ENCODE measurements around the gene SCAF1.

Gene SCAF1

GRCh38 chr19:49683814-49684250, 41.8 kb downstream of the SCAF1 start:
- POLR2A ChIA-PET = no interaction called here
- CTCF ChIA-PET = interaction anchor here (0.6 to 2.0 kb wide), 7 partner anchors 8 to 181 kb away, joined by 3 to 6 read pairs (median 4); no protein-coding TSS in a partner anchor

GRCh38 chr19:49684251-49684982, 42.4 kb downstream of the SCAF1 start:
- peak; percentile 52 for DNase-seq (ENCODE audit: extremely low spot score)
- ChIA-PET CTCF (interaction anchor here (0.6 to 2.0 kb wide), 7 partner anchors 9 to 182 kb away, joined by 3 to 6 read pairs (median 4); no protein-coding TSS in a partner anchor), POLR2A (no interaction called here)
- peak; percentile 51 for TF ChIP-seq CTCF (IDR thresholded peaks at IDR 0.05; ENCODE audit: control extremely low read depth, extremely low read depth, low read depth, missing control alignments)

More at GRCh38 chr19:49683814-49684250, 41.8 kb downstream of the SCAF1 start:
- DNase-seq (ENCODE audit: extremely low spot score) = no peak
- TF ChIP-seq CTCF (IDR thresholded peaks at IDR 0.05; ENCODE audit: control extremely low read depth, extremely low read depth, low read depth, missing control alignments) = no peak

- DNase-seq (ENCODE audit: extremely low spot score) = no peak
- TF ChIP-seq CTCF (IDR thresholded peaks at IDR 0.05; ENCODE audit: control extremely low read depth, extremely low read depth, low read depth, missing control alignments) = no peak
- ChIA-PET POLR2A (interaction anchor here (0.6 kb wide), 1 partner anchor 10 kb away, joined by 4 read pairs; no protein-coding TSS in a partner anchor), CTCF (interaction anchor here (1.0 to 2.0 kb wide), 7 partner anchors 9 to 182 kb away, joined by 3 to 6 read pairs (median 4); no protein-coding TSS in a partner anchor)
Observed at GRCh38 chr19:49684983-49685553, 43.1 kb downstream of the SCAF1 start.

- ChIA-PET POLR2A (interaction anchor here (0.6 kb wide), 1 partner anchor 11 kb away, joined by 4 read pairs; no protein-coding TSS in a partner anchor), CTCF (interaction anchor here (1.4 to 1.9 kb wide), 3 partner anchors 13 to 116 kb away, joined by 3 to 5 read pairs (median 4); no protein-coding TSS in a partner anchor)
- no peak for TF ChIP-seq CTCF (IDR thresholded peaks at IDR 0.05; ENCODE audit: control extremely low read depth, extremely low read depth, low read depth, missing control alignments)
- no peak for DNase-seq (ENCODE audit: extremely low spot score)
Observed at GRCh38 chr19:49685845-49686332, 43.9 kb downstream of the SCAF1 start.

DNA sequence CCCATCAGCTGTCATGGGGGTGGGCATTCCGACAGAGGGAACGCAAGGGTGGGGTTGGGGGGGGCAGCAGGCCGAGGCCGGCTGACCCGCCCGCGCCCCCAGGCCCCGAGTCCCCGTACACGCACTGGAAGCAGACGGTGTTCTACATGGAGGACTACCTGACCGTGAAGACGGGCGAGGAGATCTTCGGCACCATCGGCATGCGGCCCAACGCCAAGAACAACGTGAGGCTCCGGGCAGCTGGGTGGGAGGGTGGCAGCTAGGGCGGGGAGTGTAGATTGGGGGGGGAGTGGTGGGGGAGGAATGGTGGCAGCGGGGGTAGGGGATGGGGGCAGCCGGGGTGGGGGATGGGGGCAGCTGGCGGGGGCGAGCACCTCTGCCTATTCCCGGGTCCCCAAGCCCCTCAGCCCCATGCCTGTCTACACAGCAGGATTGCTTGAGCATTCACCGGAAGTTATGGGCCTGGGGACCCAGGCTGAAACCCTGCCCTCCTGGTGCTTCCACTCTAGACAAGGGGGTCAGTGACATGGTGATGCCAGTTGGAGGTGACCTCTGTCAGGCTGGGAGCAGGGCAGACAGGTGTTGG, 44.6 kb downstream of the SCAF1 start:
- POLR2A ChIA-PET = interaction anchor here (0.7 kb wide), 1 partner anchor 162 kb away, joined by 3 read pairs; no protein-coding TSS in a partner anchor
- CTCF ChIA-PET = interaction anchor here (1.4 to 1.8 kb wide), 2 partner anchors 101 to 117 kb away, joined by 3 to 5 read pairs; no protein-coding TSS in a partner anchor
- TF ChIP-seq CTCF (IDR thresholded peaks at IDR 0.05; ENCODE audit: control extremely low read depth, extremely low read depth, low read depth, missing control alignments) = no peak
- no peak for DNase-seq (ENCODE audit: extremely low spot score)

DNA sequence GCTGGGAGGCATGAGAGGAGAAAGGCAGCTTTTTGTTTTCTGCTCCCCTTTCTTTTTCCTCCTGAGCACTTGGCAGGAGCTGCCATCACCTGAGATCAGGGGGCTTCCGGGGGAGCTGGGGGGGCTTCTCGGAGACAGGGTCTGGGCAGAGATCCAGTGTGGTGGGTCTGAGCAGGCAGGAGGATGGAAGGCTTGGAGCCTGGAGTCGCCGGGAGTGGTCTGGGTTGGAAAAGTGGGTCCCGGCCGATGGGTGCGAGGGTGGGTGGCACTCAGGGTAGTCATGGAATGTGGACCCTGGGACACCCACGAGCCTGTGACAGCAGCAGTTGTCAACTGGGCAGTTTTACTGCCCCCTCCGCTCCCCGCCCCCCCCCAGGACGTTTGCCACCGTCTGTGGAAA, 45.1 kb downstream of the SCAF1 start:
- no peak for DNase-seq (ENCODE audit: extremely low spot score)
- no peak for TF ChIP-seq CTCF (IDR thresholded peaks at IDR 0.05; ENCODE audit: control extremely low read depth, extremely low read depth, low read depth, missing control alignments)
- CTCF ChIA-PET = interaction anchor here (1.8 kb wide), 1 partner anchor 117 kb away, joined by 5 read pairs; no protein-coding TSS in a partner anchor
- POLR2A ChIA-PET = interaction anchor here (0.7 kb wide), 1 partner anchor 161 kb away, joined by 3 read pairs; no protein-coding TSS in a partner anchor
